NCI-H2196 treated with DMSO at 0.1 percent for 48 hours (cell line): ENCODE results near the gene SORL1.
A peak's percentile ranks its signal among the peaks of the same experiment; 100 is the strongest.
"Not testable (repeated sequence)": the region's sequence is repeated elsewhere in the genome, so short reads cannot be mapped to it uniquely, and the experiment has no call there.

Source experiments
- DNase-seq: peaks from one replicate; lab custom pipeline; 2025; ENCODE audit not compliant: unreplicated experiment; lab: John Stamatoyannopoulos, UW

Gene SORL1

DNA sequence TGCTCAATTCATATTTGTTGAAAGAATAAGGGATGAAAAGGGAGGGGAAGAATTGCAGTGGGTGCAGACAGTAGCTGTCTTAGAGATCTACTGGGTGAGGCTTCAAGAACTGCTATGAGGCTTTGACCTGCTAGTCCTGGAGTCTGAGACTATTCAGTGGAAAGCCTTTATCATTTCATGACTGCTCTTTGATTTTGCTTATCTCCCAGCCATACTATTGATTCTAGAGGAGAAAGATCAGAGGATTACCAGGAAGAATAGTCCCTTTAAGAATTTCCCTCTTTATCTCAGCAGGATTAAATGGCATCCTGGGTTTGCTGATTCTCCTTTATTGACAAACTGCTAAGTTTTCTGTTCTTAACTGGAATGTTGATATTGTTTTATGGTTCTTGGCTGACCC lies 108.1 kb downstream of the SORL1 start:
- DNase-seq = no peak

DNA sequence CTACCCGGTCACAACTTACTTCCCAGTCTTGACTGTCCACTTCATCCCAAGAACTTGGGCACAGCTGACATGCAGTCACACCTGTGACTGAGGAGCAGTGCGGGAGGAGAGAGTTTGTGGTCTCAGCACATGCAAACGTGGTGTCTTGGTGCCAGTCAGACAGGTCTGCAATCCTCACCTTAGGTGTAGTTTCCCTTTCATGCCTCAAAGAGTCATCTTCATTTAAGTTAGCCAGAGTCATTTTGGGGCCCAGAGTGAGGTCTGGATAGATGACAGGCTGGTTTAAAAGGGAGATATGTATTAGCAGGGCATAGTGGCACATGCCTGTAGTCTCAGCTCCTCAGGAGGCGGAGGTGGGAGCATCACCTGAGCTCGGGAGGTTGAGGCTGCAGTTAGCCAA lies 109.1 kb downstream of the SORL1 start:
- no peak for DNase-seq

DNA sequence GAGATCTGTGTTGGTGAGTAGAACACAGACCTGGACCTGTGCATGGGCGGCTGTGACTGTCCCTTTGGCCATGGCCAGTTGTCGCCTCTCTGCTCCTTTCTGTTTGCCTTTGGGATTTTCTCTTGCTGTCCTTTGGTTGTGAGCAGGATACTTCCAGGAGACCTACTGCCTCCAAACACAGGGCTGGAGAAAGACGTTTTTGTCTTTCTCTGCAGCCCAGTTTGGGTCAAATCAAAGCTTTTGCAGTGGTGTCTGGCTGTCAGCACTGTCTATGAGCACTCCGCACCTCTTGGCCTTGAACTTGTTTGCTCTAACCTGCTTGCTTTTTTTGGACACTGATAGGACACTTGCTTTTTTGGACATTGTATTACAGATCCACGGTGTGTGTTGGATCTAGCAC lies 109.6 kb downstream of the SORL1 start:
- no peak for DNase-seq

DNA sequence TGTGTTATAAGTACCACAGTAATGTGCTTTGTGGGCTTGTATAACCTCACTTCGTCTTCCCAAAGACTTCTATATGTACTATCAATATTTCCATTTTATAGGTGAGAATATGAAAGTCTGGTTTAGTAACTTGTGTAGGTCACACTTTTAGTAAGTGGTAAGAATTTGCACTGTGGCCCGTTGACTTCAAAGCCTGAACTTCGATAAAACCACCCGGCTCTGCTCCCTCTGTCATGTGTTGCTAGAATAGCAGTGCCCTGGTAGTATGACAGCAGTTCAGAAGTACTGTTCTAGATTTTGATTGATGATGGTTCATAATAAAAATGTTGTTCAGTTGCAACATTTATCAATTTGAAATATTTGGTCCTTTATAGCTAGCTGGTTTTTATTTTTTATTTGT lies 110.9 kb downstream of the SORL1 start:
- no peak for DNase-seq

DNA sequence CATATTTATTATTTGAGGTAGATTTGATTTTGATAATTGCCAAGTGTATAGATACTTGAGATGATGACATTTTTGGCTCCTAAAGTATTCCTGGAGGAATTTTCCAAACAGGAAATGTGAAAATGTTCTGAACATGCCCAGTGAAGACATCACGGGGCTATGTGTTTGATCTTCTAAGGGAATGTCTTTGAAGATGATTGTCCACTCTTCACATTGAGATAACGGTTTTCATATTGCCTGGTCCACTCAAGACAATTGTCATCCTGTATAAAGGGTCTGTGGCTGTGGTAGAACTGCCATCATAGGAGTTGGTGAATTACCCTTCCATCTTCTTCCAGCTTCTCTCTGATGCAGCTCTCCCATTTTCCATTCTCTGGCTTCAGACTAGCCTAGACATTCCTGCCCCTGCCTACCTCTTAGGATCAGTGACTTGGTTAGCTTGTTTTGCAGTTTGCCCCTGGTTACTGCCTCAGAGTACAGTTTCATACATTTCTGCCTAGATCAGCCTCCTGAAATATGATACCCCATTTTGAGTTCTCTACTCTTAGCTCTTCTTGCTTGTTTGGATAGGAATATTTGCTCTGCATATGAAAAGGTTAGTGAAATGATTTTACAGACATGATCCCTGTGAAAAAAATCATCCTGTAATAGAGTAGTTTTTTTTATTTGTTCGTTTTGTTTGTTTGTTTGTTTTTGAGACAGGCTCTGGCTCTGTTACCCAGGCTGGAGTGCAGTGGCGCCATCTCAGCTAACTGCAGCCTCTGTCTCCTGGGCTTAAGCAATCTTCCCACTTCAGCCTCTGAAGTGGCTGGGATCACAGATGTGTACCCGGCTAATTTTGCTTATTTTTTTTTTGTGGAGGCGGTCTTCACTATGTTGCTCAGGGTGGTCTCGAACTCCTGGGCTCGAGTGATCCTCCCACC lies 112.0 kb downstream of the SORL1 start:
- peak; percentile 36 for DNase-seq

DNA sequence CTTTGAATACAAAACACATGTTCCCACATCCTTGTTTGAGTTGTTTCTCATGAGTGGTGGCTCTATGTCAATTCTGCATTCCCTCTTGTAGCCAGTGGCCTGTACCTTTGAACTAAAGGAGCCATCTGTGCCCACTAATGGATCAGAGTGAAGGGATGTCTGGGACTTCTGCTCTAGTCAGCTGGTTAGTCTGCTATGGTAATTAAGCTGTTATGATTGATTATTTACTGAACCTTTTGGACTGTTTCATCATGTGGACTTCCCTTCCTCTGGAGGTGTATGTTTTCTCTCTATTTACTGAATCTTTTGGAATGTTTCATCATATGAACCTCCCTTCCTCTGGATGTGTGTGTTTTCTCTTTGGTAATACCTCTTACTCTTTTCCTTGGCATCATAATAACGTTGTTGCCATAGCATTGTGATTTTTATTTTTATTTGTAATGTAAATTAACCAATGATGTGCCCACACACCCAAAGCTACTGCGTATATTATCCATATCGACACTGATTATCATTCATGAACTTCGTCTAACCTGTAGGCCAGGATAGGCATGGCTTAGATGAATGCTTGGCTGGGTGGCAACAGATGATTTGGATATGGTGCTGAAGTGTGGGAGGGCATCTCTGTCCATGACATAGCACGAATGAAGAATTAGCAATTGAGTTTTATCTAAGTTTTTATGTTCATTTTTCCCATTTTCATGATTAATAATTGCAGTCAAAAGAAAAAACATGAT lies 113.0 kb downstream of the SORL1 start:
- DNase-seq = no peak

DNA sequence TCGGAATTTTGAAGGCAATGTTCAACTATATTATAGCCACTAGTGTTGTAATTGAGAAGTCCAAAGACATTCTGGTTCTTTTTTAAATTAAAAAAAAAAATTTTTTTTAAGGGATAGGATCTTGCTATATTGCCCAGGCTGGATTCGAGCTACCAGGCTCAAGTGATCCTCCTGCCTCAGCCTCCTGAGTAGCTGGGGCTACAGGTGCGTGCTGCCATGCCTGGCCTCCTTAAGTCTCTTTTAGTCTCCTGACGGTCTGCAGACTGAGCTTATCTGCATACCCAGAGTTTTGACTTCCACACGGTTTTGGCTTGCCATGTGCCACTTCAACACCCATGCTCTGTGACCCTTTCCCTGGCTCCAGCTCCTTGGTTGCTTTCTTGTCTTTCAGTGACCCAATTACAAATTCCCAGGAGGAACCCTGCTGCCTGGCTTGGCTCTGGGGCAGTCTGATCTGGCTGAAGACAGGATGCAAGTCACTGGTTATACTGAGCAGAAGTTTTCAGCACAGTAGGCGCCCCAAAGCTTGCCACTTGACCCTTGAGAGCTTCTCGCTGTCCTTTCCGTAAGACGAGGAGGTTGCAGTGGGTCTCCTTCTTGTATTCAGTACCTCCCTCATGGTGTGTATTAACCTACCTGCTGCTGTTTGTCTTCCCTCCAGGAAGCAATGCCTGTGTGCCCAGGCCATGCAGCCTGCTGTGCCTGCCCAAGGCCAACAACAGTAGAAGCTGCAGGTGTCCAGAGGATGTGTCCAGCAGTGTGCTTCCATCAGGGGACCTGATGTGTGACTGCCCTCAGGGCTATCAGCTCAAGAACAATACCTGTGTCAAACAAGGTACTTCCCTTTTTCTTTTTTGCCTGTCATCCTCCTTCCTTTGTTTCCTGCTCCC lies 114.4 kb downstream of the SORL1 start:
- no peak for DNase-seq

DNA sequence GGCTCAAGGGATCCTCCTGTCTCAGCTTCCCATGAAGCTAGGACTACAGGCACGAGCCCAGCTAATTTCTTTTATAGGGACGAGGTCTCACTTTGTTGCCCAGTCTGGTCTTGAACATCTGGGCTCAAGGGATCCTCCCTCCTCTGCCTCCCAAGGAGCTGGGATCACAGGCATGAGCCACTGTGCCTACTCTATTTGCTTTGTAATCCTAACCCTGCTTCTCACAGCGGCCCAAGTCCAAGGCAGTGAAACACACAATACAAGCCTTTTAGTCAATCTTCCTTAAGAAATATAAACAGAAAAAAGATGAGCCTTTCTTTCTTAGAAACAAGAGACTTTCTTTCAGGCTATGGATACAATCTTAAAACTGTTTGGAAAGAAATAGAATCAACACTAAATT lies 115.9 kb downstream of the SORL1 start:
- DNase-seq = no peak

DNA sequence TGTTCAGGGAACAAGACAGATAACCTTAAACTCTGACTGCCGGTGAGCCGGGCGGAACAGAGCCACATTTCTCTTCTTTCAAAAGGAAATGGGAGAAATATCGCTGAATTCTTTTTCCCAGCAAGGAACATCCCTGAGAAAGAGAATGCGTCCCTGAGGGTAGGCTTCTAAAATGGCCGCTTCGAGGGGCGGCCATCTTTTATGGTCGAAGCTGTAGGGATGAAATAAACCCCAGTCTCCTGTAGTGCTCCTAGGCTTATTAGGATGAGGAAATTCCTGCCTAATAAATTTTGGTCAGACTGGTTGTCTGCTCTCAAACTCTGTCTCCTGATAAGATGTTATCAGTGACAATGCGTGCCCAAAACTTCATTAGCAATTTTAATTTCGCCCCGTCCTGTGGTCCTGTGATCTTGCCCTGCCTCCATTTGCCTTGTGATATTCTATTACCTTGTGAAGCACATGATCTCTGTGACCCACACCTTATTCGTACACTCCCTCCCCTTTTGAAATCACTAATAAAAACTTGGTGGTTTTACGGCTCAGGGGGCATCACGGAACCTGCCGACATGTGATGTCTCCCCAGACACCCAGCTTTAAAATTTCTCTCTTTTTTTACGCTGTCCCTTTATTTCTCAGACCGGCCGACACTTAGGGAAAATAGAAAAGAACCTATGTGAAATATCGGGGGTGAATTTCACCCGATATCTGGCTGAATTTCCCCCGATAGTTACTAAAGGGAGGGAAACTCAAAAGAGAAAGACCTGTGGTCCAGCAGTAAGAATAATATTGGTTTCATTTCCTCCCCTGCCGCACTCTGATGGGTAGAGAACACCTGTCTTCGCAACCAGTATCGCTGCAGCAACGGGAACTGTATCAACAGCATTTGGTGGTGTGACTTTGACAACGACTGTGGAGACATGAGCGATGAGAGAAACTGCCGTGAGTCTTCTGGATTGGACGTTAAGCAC lies 117.5 kb downstream of the SORL1 start:
- DNase-seq = not testable (repeated sequence)

DNA sequence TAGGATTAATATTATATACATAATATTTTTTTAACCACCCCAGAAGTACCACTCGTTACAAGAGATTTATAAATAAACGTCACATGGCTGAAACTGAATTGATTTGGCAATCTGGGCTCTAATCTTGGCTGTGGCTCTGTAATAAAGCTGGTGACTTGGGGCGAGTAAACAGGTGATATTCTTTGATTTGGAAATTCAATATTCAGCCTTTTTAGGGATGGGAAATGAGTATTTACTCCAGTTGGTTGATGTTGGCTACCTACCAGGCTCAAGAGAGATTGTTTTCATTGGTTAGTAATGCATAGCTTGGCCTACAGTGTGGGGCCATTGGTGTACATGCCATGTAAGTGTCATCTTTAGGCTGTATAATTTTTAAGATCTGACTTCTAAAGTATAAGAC lies 118.3 kb downstream of the SORL1 start:
- DNase-seq = no peak

DNA sequence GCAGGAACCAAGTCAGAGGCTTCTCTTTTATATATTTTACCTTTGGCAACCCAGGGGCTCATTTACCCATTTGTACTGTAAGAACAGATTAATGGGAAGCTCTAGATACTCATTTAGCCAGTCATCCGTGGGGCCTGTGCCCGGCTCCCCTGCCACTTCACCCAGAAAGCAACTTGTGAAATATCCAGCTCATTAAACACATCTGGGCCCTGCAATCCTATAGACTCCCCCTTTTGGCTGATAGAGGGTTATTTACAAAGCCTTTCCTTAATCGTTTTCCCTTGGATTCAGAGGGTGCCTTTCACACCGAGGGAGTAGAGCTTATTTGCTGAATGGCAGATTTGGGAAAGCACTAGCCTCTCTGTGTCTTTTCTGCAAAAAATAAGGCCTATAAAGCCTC lies 119.4 kb downstream of the SORL1 start:
- DNase-seq = no peak

DNA sequence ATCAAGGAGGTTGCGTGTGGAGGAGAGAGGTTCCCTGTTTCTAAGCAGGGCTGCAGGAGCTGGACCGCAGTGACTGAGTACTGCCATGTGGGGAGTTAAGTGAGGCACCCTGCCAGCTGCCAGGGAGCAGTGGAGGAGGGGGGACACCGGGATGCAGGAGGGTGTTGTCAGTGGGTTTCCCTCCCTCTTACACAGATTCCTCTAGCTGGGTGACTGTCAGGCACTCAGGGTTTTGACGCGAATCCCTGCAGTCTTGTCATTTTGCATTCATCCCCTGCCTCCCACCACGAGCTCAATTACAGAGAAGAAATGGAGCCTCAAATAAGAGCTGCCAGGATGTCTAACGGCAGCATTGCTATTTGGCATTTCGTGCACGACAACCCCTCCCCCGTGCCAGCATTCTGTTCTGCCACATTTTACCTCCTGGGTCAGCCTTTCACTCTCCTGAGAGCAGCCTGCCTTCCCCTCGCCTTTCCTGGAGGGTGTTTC lies 120.5 kb downstream of the SORL1 start:
- no peak for DNase-seq

DNA sequence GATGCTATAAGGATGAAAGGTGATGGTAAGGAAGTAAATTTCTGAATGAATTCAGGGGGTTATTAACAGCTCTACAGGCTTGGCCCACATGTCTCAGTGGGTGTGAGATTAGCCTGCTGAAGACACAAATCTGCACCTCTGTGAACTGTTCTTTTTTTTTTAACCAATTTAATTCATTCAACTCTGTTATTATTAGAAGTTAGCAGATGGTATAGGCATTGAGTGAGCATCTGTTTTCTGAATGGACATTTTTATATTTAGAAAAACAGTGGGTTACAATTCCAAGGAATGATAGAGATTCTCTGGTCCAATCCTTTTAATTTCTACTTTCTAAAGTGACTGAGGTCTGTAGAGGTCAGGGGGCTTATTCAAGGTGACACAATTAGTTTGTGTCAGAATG lies 122.7 kb downstream of the SORL1 start:
- no peak for DNase-seq

DNA sequence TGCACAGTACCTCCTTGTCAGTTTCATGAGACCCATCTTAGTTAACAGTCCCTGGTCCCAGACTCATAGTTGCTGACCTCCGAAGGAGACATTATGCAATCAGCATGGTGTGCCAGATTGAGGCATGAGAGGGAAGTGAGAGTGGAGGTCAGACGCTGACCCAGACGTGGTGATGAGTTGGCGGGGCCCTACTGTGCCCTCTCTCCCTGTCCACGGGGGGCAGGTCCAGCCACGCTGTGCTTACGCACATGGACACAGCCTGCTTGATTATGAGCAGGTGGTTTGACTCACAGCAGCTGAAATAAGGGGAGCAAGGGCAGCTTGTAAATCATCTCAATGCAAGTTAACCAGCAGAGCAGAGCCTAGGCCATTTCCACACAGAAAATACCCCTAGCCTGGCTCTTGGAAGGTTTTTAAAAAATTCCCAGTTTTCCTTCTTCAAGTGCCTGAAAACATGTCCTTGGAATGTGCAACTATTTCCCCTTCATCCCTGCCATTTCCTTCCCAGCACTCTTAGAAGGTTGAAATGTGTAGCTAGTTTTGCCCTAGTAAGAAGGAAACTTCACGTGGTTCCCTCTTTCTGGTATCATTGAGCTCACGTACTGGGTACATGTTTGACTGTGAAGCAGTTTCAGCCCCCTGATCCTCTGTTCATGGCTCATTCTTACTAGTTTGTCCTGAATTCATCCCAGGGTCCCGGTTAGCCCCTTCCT lies 123.3 kb downstream of the SORL1 start:
- DNase-seq = no peak

DNA sequence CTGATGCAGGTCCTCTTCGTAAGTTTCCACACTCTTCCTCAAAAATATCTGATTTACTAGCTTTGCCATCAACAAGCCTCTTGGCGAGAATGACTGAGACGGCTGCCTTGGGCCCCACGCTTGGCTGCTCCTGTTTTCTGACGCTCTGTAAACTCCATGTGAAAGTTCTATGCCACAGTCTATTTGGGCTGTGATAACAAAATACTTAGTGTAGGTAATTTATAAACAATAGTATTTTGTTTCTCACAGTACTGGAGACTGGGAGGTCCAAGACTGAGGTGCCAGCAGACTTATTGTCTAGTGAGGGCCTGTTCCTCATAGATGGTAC lies 123.8 kb downstream of the SORL1 start:
- no peak for DNase-seq

DNA sequence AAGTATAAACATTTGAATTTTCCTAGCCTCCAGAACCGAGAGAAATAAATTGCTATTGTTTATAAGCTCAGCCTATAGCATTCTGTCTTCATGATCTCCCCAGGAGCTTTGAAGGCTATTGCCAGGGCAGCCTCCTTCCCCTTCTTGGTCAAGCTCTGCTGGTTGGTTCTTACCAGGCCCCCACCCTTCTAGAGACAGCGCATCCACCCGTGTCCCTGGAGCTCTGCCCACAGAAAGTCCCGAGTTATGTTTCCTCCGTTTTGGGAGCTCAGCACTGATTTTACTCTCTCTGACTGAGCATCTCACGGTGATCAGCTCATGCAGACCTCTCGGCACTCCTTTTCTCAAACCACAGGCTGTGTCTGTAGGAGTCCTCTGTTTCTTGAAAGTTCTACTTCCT lies 124.4 kb downstream of the SORL1 start:
- no peak for DNase-seq

DNA sequence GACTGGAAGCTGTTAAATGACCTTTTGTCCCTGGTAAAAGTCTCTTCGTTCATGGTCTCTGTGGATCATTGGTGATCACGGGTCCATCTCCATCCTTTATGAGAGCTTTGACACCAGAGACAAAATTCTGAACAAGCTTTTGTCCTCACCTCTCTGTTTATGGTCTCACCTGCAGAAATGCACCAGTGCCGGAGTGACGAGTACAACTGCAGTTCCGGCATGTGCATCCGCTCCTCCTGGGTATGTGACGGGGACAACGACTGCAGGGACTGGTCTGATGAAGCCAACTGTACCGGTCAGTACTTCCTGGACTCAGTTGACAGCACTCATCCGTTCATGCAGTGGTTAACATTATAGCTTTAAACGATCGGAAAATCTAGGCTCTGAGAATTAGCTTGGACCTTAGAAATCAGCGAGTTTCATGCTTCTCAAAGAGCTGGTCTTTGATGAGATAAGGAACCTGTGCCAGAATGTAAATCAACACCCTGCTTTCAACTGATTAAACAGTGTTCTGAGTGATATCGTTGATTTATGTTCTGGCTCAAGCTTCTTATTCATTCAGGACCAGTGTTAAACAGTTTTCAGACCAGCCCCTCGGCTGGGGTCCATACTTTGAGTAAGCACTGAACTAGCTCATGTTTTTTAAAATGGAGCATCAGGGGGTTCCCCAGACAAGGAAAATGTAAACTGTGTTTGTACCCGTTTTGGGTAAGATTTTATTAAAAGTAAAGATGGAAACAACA lies 125.2 kb downstream of the SORL1 start:
- DNase-seq = no peak

DNA sequence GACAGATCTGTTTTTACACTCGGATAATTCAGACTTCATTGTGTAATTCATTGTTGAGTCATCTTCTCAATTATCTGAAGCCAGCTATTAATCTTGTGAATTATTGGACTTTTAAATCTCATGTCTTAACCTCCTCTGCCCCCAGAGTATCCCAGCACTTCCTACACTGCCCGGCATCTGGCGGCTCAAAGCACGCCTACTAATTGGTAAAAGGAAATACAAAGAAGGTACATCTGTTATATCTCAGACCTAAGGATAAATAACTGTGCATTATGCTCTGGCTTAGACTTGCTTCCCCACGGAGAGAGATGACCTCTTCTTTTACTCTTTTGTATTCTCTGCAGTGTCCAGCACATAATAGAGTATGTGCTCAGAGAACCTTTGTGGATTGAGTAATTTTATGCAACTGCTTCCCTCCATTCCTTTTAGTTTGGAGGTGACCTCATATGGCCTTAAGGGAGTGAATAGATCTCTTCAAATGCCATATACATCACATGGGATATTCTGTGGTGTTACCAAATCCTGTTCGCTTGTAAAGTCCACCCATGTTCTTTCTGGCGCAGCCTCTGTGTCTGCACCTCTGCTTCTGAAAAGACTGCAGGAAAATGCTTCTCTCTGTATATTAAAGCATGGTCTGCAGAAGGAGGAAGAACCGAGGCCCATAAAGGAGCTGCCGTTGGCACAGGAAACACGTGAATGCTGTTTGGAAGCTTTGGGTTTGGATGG lies 126.3 kb downstream of the SORL1 start:
- DNase-seq = no peak
